Stimulated activated memory B cell treated with anti-CD40 and anti-IgM and Interleukin-4, amounts not matched to agents 10 μg/mL and 1 μg/mL and 100 μg/mL, for 72 hours (primary cell): ENCODE results near the gene CLIC4.

Source experiments
- ATAC-seq: fragments of 150-1000 bp; cut with Tn5 transposase; 2 replicates; pipeline ENCODE4 v1.10.0; 2021
- H3K27ac Mint-ChIP-seq: one replicate; pipeline ENCODE4 v1.8.0; 2022; ENCODE audit warnings: mild to moderate bottlenecking, mixed read lengths
- H3K27me3 Mint-ChIP-seq: one replicate; pipeline ENCODE4 v1.8.0; 2022; ENCODE audit warnings: mixed read lengths
- H3K36me3 Mint-ChIP-seq: one replicate; pipeline ENCODE4 v1.8.0; 2022; ENCODE audit warnings: mixed read lengths
- H3K4me1 Mint-ChIP-seq: one replicate; pipeline ENCODE4 v1.8.0; 2022; ENCODE audit warnings: mixed read lengths
- H3K4me3 Mint-ChIP-seq: one replicate; pipeline ENCODE4 v1.8.0; 2022; ENCODE audit warnings: mild to moderate bottlenecking, moderate library complexity, mixed read lengths
- H3K9me3 Mint-ChIP-seq: one replicate; pipeline ENCODE4 v1.8.0; 2022; ENCODE audit warnings: mixed read lengths

CLIC4 gene

GRCh38 chr1:24828887-24829192, 83.6 kb downstream of the CLIC4 start:
- Mint-ChIP-seq H3K9me3 (no peaks in the 10 kb centered on the region), H3K4me1 (peaks cover 56% of the 10 kb centered on the region), H3K27ac (peak overlapping the region; percentile 46), H3K27me3 (no peaks in the 10 kb centered on the region), H3K36me3 (no peaks in the 10 kb centered on the region), H3K4me3 (no peak overlapping the region)
- ATAC-seq = no peak

- Mint-ChIP-seq H3K27ac (no peak overlapping the region), H3K9me3 (no peaks in the 10 kb centered on the region), H3K36me3 (no peaks in the 10 kb centered on the region), H3K4me3 (no peak overlapping the region), H3K27me3 (no peaks in the 10 kb centered on the region), H3K4me1 (peaks cover 48% of the 10 kb centered on the region)
- ATAC-seq = peak; percentile 51
Measured at GRCh38 chr1:24830680-24831272, 85.5 kb downstream of the CLIC4 start.

- no peak for ATAC-seq
- Mint-ChIP-seq H3K27ac (no peak overlapping the region), H3K4me3 (no peak overlapping the region), H3K9me3 (no peaks in the 10 kb centered on the region), H3K36me3 (peaks cover 14% of the 10 kb centered on the region), H3K4me1 (no peaks in the 10 kb centered on the region), H3K27me3 (no peaks in the 10 kb centered on the region)
Measured at GRCh38 chr1:24841593-24841992, 96.3 kb downstream of the CLIC4 start.

GRCh38 chr1:24846671-24847070, 101.4 kb downstream of the CLIC4 start:
- Mint-ChIP-seq H3K4me3 (no peak overlapping the region), H3K27me3 (no peaks in the 10 kb centered on the region), H3K4me1 (peaks cover 18% of the 10 kb centered on the region), H3K27ac (no peak overlapping the region), H3K36me3 (no peaks in the 10 kb centered on the region), H3K9me3 (no peaks in the 10 kb centered on the region)
- ATAC-seq = no peak

- Mint-ChIP-seq H3K36me3 (no peaks in the 10 kb centered on the region), H3K27ac (peak overlapping the region; percentile 74), H3K27me3 (no peaks in the 10 kb centered on the region), H3K4me1 (peaks cover 18% of the 10 kb centered on the region), H3K4me3 (peak overlapping the region; percentile 74), H3K9me3 (no peaks in the 10 kb centered on the region)
- ATAC-seq = peak; percentile 99
Measured at GRCh38 chr1:24847995-24848881, 103.0 kb downstream of the CLIC4 start.

DNA sequence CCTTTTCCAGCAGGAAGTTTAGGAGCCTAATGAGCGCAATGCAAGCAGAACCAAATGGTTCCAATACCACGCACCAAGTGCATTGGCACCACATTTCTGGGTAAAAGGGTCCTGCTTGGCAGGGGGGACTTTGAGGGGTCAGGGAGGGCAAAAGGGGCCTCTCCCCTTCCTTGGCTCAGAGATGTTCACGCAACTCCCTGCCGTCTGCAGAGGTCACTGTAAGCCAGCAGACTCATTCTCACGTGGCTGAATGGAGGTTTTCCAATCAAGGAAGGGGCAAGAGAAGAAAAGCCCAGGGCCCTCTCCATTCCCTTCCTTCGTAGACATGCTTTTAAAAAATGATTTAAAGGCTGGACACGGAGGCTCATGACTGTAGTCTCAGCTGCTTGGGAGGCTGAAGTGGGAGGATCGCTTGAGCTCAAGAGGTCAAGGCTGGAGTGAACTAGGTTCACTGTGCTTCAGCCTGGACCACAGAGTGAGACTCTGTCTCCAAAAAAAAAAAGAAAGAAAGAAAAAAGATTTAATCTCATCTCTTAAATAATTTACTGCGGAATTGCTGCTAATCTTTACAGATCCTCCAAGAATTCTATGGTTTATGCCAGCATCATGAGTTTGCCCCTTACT, 104.5 kb downstream of the CLIC4 start:
- Mint-ChIP-seq H3K27me3 (no peaks in the 10 kb centered on the region), H3K9me3 (no peaks in the 10 kb centered on the region), H3K4me3 (peak overlapping the region; percentile 74), H3K36me3 (no peaks in the 10 kb centered on the region), H3K27ac (peak overlapping the region; percentile 44), H3K4me1 (peaks cover 18% of the 10 kb centered on the region)
- ATAC-seq = no peak

GRCh38 chr1:24850328-24850920, 105.2 kb downstream of the CLIC4 start:
- Mint-ChIP-seq H3K27ac (peak overlapping the region; percentile 44), H3K9me3 (no peaks in the 10 kb centered on the region), H3K4me3 (no peak overlapping the region), H3K4me1 (peaks cover 18% of the 10 kb centered on the region), H3K36me3 (no peaks in the 10 kb centered on the region), H3K27me3 (no peaks in the 10 kb centered on the region)
- ATAC-seq = no peak

DNA sequence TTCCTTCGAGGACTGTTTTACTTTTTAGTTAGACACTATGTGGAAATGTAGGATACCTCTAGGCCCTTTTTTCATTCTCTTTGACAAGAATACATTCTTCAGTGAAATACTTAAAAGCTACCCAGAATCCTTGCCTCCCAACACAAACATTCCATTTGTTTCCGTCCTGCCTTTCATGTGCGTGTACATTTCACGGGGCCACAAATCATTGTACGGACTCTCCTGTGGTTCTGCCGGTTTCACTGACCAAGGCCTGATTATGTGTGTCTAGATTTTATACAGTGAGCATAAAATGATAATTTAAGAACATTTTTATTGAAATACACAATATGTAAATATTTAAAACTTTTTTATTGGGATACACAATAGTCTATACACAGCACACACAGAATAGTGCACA, 108.4 kb downstream of the CLIC4 start:
- Mint-ChIP-seq H3K36me3 (no peaks in the 10 kb centered on the region), H3K27ac (no peak overlapping the region), H3K9me3 (no peaks in the 10 kb centered on the region), H3K27me3 (no peaks in the 10 kb centered on the region), H3K4me3 (no peak overlapping the region), H3K4me1 (peaks cover 13% of the 10 kb centered on the region)
- no peak for ATAC-seq

DNA sequence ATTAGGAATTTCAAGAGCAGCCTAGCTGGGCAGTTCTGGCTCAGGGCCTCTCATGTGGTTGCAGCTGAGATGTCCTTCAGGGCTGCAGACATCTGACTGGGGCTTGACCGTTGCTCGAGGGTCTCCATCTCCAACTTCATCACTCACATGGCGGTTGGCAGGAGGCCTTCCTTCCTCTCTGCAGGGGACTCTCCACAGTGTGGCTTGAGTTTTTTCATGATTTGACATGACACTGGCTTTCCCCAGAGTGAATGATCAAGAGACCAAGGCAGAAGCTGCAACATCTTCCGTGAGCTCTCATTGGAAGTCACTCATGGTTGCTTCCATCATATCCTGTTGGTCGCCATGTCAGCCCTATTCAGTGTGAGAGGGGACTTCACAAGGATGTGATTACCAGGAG, 110.2 kb downstream of the CLIC4 start:
- Mint-ChIP-seq H3K4me3 (no peak overlapping the region), H3K27ac (no peak overlapping the region), H3K27me3 (peaks cover 5% of the 10 kb centered on the region), H3K36me3 (no peaks in the 10 kb centered on the region), H3K9me3 (no peaks in the 10 kb centered on the region), H3K4me1 (no peaks in the 10 kb centered on the region)
- ATAC-seq = peak; percentile 24

GRCh38 chr1:24856787-24857506, 111.7 kb downstream of the CLIC4 start:
- no peak for ATAC-seq
- Mint-ChIP-seq H3K27ac (no peak overlapping the region), H3K36me3 (no peaks in the 10 kb centered on the region), H3K9me3 (no peaks in the 10 kb centered on the region), H3K4me1 (no peaks in the 10 kb centered on the region), H3K27me3 (peaks cover 14% of the 10 kb centered on the region), H3K4me3 (no peak overlapping the region)

GRCh38 chr1:24857507-24858133, 112.4 kb downstream of the CLIC4 start:
- no peak for ATAC-seq
- Mint-ChIP-seq H3K9me3 (no peaks in the 10 kb centered on the region), H3K4me3 (no peak overlapping the region), H3K4me1 (no peaks in the 10 kb centered on the region), H3K36me3 (no peaks in the 10 kb centered on the region), H3K27ac (no peak overlapping the region), H3K27me3 (peaks cover 14% of the 10 kb centered on the region)

- H3K4me1 Mint-ChIP-seq = no peaks in the 10 kb centered on the region
- H3K27ac Mint-ChIP-seq = no peak overlapping the region
- H3K36me3 Mint-ChIP-seq = no peaks in the 10 kb centered on the region
- H3K9me3 Mint-ChIP-seq = no peaks in the 10 kb centered on the region
- no peak overlapping the region for H3K4me3 Mint-ChIP-seq
- ATAC-seq = no peak
- H3K27me3 Mint-ChIP-seq = peaks cover 20% of the 10 kb centered on the region
Measured at GRCh38 chr1:24858277-24858676, 113.0 kb downstream of the CLIC4 start.

DNA sequence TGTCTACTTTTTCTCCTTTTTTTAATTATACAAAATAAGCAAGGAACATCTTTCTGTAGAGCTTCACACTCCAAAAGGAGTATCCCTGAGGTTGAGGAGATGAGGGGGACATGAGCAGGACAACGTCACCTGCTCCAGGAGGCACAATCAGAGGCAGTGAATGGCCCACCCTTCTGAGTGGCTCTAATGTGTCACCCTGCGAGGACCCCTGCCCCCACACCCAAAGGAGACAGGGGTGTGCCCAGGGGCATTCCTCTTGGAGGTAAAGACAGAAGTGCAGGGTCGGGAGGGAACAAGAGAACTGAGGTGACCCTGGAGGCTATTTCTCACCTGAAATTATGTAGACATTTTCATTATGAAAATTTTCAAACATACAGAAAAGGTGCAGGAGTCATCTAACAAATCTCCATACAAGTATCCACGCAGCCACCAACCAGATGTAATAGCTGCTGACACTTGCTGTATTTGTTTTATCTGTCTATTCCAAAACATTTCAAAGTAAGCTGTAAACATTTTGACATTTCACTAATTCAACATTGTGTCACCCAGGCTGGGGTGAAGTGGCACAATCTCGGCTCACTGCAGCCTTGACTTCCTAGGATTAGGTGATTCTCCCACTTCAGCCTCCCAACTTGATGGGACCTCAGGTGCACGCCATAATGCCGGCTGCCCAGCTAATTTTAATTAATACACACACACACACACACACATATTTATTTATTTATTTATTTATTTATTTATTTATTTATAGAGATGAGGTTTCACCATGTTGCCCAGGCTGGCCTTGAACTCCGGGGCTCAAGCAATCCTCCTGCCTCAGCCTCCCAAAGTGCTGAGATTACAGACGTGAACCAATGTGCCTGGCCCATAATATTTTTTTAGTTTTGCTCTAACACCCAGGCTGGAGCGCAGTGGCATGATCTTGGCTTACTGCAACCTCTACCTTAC, 114.1 kb downstream of the CLIC4 start:
- Mint-ChIP-seq H3K36me3 (no peaks in the 10 kb centered on the region), H3K27me3 (peaks cover 28% of the 10 kb centered on the region), H3K27ac (no peak overlapping the region), H3K9me3 (no peaks in the 10 kb centered on the region), H3K4me1 (peaks cover 4% of the 10 kb centered on the region), H3K4me3 (no peak overlapping the region)
- no peak for ATAC-seq

GRCh38 chr1:24860841-24861240, 115.6 kb downstream of the CLIC4 start:
- ATAC-seq = no peak
- H3K27ac Mint-ChIP-seq = no peak overlapping the region
- peaks cover 9% of the 10 kb centered on the region for H3K4me1 Mint-ChIP-seq
- H3K9me3 Mint-ChIP-seq = no peaks in the 10 kb centered on the region
- no peaks in the 10 kb centered on the region for H3K36me3 Mint-ChIP-seq
- H3K27me3 Mint-ChIP-seq = peaks cover 37% of the 10 kb centered on the region
- H3K4me3 Mint-ChIP-seq = no peak overlapping the region
